Stimulated activated CD8-positive, alpha-beta memory T cell treated with anti-CD3 and anti-CD28 coated beads, Interleukin-15, amount 100 ng/mL, for 48 hours (primary cell): ENCODE data around the gene AGFG2.

Experiments used
- DNase-seq, 2 donors: peaks; one replicate each; pipeline ENCODE4 v3.0.0-alpha.2; 2020; ENCODE audit warnings: low read depth in 2 of 2

The AGFG2 gene

GRCh38 chr7:100585511-100586265, 46.7 kb downstream of the AGFG2 start, which contains the start of gene LRCH4:
LRCH4 (minus strand) TSS chr7:100586129; CDS start chr7:100586100, 29 bp downstream.
- DNase-seq: peak in 1 of 2 donors; percentile 27

DNA sequence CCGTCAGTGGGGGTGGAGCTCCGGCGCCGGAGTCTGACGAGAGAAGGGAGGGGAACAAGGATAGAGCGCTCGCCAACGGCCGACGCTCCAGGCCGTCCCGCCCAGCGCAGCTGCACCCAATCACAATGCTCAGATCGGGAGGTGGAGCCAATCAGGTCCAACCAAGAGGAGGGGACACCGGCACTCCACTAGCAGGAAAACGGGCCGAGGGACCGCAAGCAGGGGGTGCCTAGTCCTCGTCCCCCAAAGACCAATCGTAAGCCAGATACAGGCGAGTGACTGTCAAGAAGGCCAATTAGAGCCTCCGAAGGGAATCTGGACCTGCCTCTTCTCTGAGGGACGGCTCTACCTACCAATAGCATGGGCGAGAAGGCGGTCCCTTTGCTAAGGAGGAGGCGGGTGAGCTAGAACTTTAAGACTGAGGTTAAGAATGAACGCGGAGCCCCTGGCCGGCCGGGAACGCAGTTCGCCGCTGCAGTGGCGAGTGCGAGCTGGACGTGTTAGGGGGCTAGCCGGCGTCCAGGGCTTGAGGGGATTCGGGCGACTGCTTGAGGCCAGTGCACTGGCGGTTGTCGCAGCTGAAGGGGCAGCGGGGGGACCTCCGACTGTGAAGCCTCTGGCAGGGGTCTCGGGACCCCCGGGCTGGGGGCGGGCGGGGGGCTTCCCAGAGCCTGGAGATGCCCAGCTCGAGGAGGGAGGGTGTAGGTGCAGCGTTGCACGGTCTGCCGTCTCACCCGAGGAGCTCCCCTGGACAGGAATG, 47.4 kb downstream of the AGFG2 start, which contains the start of gene FBXO24:
FBXO24 (plus strand) TSS at position 63 of the 760 bp plus-strand sequence; CDS start at position 361, 298 bp downstream.
- peak; percentile 99 for DNase-seq

DNA sequence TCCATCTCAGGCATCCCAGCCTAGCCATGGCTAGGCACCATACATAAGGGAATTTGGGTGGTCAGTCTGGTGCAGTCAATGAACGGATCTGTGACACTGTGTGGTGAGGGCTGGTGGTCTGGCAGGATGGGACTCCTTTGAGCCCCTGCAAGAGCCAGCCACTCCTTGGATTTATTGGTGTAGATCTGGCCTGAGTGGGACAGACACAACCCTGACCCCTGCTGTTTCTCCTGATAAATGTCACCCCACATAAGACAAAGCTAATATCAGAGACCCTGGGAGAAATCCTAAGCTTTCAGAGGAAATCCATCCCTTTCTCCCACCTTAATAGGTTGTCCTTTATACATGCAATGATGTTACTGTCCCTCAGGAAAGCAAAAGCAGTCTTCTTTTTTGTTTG, 49.4 kb downstream of the AGFG2 start:
- DNase-seq: no peak

DNA sequence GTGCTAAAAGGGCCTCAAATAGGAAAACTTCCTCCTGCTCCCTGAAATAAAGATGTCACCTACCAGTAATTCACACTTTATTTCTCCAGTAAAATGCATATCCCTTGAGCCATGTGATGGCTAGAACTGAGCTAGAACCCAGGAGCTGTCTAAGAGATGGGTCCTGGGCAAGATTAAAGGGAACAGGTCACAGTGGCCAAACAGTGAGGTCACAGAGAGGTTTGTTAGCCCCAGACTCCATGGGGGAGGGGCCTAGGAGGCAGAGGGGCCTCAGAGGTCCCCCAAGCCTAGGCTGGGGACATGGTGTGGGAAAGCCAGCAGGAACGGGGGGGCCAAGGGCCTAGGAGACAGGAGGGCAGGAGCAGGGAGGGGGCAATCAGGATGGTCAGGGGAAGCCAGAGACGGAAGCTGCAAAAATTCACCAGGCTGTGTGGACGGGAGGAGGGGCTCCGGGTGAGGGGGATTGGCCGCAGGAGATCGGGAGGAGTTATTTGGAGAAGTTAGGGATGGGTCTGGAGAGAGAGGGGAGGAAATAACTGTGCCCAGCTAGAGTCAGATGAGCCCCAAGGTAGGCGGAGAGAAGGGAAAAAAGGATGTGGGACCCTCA, 50.4 kb downstream of the AGFG2 start:
- no peak for DNase-seq

- DNase-seq: no peak
Measured at GRCh38 chr7:100590077-100590737, 51.2 kb downstream of the AGFG2 start.

DNA sequence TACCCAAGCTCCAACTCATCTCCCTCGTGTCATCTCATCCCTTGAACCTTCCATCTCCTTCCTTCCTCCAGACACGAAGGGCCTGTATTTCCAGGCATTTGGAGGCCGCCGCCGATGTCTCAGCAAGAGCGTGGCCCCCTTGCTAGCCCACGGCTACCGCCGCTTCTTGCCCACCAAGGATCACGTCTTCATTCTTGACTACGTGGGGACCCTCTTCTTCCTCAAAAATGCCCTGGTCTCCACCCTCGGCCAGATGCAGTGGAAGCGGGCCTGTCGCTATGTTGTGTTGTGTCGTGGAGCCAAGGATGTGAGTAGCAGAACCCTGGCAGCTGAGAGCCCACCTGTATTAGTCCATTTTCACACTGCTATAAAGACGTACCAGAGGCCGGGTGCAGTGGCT, 52.6 kb downstream of the AGFG2 start:
- DNase-seq: no peak

DNA sequence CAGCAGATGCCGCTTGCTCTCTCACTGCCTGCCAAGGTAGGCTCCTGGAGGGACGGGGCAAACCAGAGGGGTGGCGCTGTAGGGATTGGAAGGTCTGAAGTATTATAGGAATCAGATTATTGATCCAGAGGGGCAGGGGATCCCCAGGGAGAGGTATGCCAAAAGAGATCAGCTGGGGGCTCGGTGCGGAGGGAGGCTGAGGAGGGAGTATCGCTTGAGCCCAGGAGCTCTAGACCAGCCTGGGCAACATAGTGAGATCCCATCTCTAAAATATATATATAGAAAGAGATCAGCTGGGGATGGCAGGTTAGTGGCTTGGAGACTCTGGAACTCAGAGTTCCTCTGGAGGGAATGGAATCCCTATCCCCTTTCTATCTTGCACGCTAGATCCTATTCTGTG, 56.2 kb downstream of the AGFG2 start:
- DNase-seq: no peak

- no peak for DNase-seq
Measured at GRCh38 chr7:100598425-100598824, 59.4 kb downstream of the AGFG2 start.

DNA sequence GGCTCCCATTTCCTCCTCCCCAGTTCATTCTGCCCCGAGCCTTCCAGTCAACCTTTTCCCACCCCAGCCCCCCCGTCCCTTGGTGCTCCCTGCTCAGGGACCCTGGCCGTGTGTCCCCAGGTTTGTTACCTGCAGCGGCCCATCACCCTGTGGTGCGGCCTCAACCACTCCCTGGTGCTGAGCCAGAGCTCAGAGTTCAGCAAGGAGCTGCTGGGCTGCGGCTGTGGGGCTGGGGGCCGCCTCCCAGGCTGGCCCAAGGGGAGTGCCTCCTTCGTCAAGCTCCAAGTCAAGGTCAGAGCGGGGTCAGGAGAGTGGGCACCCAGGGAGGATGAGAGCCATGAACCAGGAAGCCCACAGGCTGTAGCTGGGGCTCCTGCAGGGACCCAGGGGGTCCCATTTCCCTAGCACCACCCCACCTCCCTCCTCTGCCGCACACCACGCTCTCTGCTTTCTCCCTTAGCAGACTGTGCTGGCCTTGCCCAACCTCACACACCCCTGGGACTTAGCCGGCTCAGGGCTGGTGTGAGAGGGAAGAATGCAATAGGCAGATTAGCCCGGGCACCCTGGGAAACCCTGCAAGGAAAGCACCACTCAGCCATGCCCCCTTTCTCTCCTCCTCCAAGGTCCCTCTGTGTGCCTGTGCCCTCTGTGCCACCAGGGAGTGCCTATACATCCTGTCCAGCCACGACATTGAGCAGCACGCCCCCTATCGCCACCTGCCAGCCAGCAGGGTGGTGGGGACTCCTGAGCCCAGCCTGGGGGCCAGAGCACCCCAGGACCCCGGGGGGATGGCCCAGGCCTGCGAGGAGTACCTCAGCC, 61.1 kb downstream of the AGFG2 start:
- DNase-seq: no peak

GRCh38 chr7:100600730-100601038, 61.7 kb downstream of the AGFG2 start:
- DNase-seq: no peak

DNA sequence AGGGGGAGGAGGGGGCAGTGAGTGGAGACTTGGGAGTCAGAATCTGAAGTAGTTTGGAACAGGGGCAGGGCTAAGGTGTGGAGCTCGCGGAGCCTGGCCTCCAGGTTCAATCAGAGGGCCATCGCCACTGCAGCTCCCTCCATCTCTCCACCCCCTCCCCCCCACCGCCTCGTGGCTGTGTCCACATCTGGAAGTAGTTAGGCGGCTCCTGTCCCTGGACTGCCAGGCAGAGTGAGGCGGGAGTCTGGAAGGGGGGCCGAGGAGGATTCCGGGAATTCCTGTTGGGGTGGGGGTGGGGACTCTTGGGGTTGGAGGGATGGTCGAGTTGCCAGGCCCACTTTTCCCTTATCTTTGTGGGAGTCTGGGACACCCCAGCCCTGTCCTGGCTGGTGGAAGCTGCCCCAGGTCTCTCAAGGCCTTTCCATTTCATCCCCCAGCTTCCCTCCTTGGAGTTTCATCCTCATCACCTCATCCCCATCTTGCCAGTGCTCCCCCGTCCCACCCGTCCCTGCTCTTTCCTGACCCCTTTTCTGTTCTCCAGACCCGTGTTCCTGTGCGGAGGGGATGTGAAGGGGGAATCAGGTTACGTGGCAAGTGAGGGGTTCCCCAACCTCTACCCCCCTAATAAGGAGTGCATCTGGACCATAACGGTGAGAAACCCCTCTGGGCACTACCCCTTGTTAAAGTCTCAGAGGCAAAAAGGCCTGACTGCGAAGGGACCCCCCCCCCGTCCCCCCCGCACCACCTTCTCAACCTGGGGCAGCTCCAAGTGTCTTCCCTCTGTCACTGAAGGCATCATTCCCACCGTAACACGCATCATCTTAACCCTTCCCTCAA, 64.1 kb downstream of the AGFG2 start:
- DNase-seq: no peak

GRCh38 chr7:100603726-100604027, 64.7 kb downstream of the AGFG2 start:
- no peak for DNase-seq

- DNase-seq: peak; percentile 74 to 79
Measured at GRCh38 chr7:100604028-100604975, 65.3 kb downstream of the AGFG2 start.

DNA sequence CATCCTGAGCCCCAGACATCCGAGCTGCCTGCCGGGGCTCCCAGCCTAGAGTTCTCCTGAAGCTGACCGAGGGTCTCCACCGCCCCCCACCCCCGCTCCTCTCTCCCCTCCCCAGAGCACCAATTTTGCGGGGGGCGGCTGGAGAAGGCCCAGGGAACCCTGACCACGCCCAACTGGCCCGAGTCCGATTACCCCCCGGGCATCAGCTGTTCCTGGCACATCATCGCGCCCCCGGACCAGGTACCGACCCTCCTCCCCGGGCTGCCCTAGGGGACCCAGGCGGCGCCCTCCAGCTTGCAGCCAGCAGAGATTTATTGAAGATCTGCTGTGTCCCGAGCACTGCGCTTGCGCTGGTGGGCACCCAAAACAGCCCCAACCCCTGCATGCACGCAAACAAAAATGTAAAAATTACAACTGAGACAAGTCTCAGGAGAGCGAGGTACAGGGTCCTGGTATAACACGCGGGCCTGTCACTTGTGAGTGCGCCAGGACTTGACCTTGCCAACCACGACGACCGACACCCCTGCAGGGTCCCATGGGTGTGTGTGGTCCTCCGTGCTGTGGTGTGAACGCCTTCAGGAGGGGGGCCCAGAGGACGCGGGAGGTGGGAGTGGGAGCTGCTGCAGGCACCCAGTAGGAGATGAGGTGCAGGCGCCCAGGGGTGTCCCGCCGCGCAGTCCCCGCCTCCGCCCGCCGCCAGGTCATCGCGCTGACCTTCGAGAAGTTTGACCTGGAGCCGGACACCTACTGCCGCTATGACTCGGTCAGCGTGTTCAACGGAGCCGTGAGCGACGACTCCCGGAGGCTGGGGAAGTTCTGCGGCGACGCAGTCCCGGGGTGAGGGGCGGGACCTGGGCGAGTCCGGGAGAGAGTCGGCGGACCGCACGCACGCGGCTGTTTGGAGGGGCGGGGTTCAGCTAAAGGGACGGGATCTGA, 66.2 kb downstream of the AGFG2 start:
- DNase-seq: no peak

- DNase-seq: no peak
Measured at GRCh38 chr7:100606313-100606712, 67.3 kb downstream of the AGFG2 start.

GRCh38 chr7:100607111-100607510, 68.1 kb downstream of the AGFG2 start:
- no peak for DNase-seq

DNA sequence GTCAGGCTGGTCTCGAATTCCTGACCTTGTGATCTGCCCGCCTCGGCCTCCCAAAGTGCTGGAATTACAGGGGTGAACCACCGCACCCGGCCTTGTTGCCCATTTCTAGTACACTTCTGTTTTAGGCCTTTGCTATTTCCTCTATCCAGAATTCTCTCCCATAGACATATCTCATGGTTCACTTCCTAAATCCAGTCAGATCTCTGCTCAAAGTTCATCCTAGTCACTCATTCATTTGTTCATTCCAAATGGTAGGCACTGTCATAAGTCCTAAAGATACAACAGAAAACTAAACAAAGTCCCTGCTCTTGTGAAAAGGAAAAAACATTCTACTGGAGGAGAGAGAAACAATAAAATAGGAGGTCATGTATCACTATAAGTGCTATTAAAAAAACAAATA, 71.0 kb downstream of the AGFG2 start:
- DNase-seq: no peak

GRCh38 chr7:100611983-100612729, 73.2 kb downstream of the AGFG2 start, which contains the start of gene MOSPD3:
MOSPD3 (plus strand) TSS chr7:100612540; CDS start chr7:100612792, 252 bp downstream.
- DNase-seq: peak; percentile 95 to 96
